H9 (cell line): ENCODE data around the gene ITPR3. TPM values are rescaled to one million over a fixed set of nuclear protein-coding genes. Genes with fewer than 3 reads are reported as not detected.

ENCODE experiments used
- DNase-seq: peaks from one replicate; pipeline ENCODE4 v3.0.0-alpha.2; 2017
- H2AFZ ChIP-seq: one replicate; pipeline ENCODE4 v1.6.1; 2013; ENCODE audit warnings: mild to moderate bottlenecking, low read length, control low read depth, moderate library complexity
- H2AK5ac ChIP-seq: 2 replicates; pipeline ENCODE4 v1.6.1; 2013; ENCODE audit warnings: low read length, control low read depth, mixed read lengths; ENCODE audit not compliant: insufficient read length
- H2BK120ac ChIP-seq: one replicate; pipeline ENCODE4 v1.6.1; 2013; ENCODE audit warnings: low read depth, mild to moderate bottlenecking, low read length, control low read depth, inconsistent platforms; ENCODE audit not compliant: poor library complexity, severe bottlenecking
- H2BK12ac ChIP-seq: 2 replicates; pipeline ENCODE4 v1.6.1; 2013; ENCODE audit warnings: low read length, control low read depth, mixed read lengths, low read depth; ENCODE audit not compliant: insufficient read length
- H2BK15ac ChIP-seq: 2 replicates; pipeline ENCODE4 v1.6.1; 2013; ENCODE audit warnings: low read depth, low read length, control low read depth
- H2BK20ac ChIP-seq: one replicate; pipeline ENCODE4 v1.6.1; 2013; ENCODE audit warnings: low read depth, mild to moderate bottlenecking, low read length, control low read depth, inconsistent platforms; ENCODE audit not compliant: poor library complexity, severe bottlenecking
- H2BK5ac ChIP-seq: 2 replicates; pipeline ENCODE4 v1.6.1; 2013; ENCODE audit warnings: low read length, control low read depth, mixed read lengths; ENCODE audit not compliant: insufficient read length
- H3K14ac ChIP-seq: 2 replicates; pipeline ENCODE4 v1.6.1; 2013; ENCODE audit warnings: low read length, control low read depth; ENCODE audit not compliant: insufficient read depth
- H3K18ac ChIP-seq: 2 replicates; pipeline ENCODE4 v1.6.1; 2013; ENCODE audit warnings: low read depth, mild to moderate bottlenecking, mixed read lengths, low read length, control low read depth; ENCODE audit not compliant: insufficient read length
- H3K23ac ChIP-seq: 2 replicates; pipeline ENCODE4 v1.6.1; 2013; ENCODE audit warnings: low read length, control low read depth, mixed read lengths, low read depth; ENCODE audit not compliant: insufficient read length
- H3K23me2 ChIP-seq: 2 replicates; pipeline ENCODE4 v1.6.1; 2013; ENCODE audit warnings: low read depth, mild to moderate bottlenecking, mixed read lengths, low read length, control low read depth; ENCODE audit not compliant: insufficient read length, poor library complexity, severe bottlenecking
- H3K27ac ChIP-seq: 2 replicates; pipeline ENCODE4 v1.5.1; 2013; ENCODE audit warnings: low read length, control low read depth, mixed read lengths, low read depth; ENCODE audit not compliant: insufficient read length
- H3K27me3 ChIP-seq: 2 replicates; pipeline ENCODE4 v1.6.1; 2013; ENCODE audit warnings: low read length, control low read depth, inconsistent platforms; ENCODE audit not compliant: insufficient read depth
- H3K4ac ChIP-seq: 2 replicates; pipeline ENCODE4 v1.6.1; 2013; ENCODE audit warnings: low read depth, mild to moderate bottlenecking, control low read depth, inconsistent platforms, low read length, moderate library complexity
- H3K4me1 ChIP-seq: 2 replicates; pipeline ENCODE4 v1.6.1; 2013; ENCODE audit warnings: low read length, control low read depth, inconsistent platforms; ENCODE audit not compliant: insufficient read depth
- H3K4me2 ChIP-seq: 2 replicates; pipeline ENCODE4 v1.6.1; 2013; ENCODE audit warnings: low read length, control low read depth, mixed read lengths; ENCODE audit not compliant: insufficient read length, insufficient read depth
- H3K56ac ChIP-seq: 2 replicates; pipeline ENCODE4 v1.6.1; 2013; ENCODE audit warnings: low read depth, mild to moderate bottlenecking, mixed read lengths, low read length, control low read depth; ENCODE audit not compliant: insufficient read length
- H3K79me1 ChIP-seq: 2 replicates; pipeline ENCODE4 v1.6.1; 2013; ENCODE audit warnings: low read depth, mild to moderate bottlenecking, moderate library complexity, low read length, control low read depth, inconsistent platforms; ENCODE audit not compliant: insufficient read depth, poor library complexity, severe bottlenecking
- H3K79me2 ChIP-seq: 2 replicates; pipeline ENCODE4 v1.6.1; 2013; ENCODE audit warnings: low read length, control low read depth, inconsistent platforms; ENCODE audit not compliant: insufficient read depth
- H3K9ac ChIP-seq: 2 replicates; pipeline ENCODE4 v1.6.1; 2013; ENCODE audit warnings: low read length, control low read depth, mixed read lengths; ENCODE audit not compliant: insufficient read length; ENCODE audit errors: extremely low read depth
- H3K9me3 ChIP-seq: one replicate; pipeline ENCODE4 v1.6.1; 2013; ENCODE audit warnings: low read depth, low read length, inconsistent platforms; ENCODE audit not compliant: control insufficient read depth
- H3T11ph ChIP-seq: one replicate; pipeline ENCODE4 v1.6.1; 2013; ENCODE audit warnings: mild to moderate bottlenecking, low read length, control low read depth, inconsistent platforms
- H4K20me1 ChIP-seq: one replicate; pipeline ENCODE4 v1.6.1; 2013; ENCODE audit not compliant: control insufficient read depth, insufficient read length, insufficient read depth
- H4K5ac ChIP-seq: 2 replicates; pipeline ENCODE4 v1.6.1; 2013; ENCODE audit warnings: low read depth, mild to moderate bottlenecking, mixed read lengths, low read length, control low read depth; ENCODE audit not compliant: insufficient read length
- H4K8ac ChIP-seq: replicated peaks from 2 replicates; pipeline ENCODE4 v1.6.1; 2013; ENCODE audit warnings: low read length, control low read depth, mixed read lengths, low read depth; ENCODE audit not compliant: insufficient read length
- H4K91ac ChIP-seq: 2 replicates; pipeline ENCODE4 v1.6.1; 2013; ENCODE audit warnings: low read depth, mild to moderate bottlenecking, moderate library complexity, mixed read lengths, low read length, control low read depth; ENCODE audit not compliant: insufficient read length
- H3K27ac Mint-ChIP-seq, 3 experiments: 2 replicates in 2 of 3; 3 replicates in 1 of 3; pipeline ENCODE4 v1.8.0; 2020 to 2021; ENCODE audit warnings: mixed read lengths in 3 of 3, mild to moderate bottlenecking in 1 of 3, moderate library complexity in 1 of 3
- H3K27me3 Mint-ChIP-seq: 2 replicates; pipeline ENCODE4 v1.8.0; 2021; ENCODE audit warnings: low read depth, mild to moderate bottlenecking, moderate library complexity, mixed read lengths
- H3K36me3 Mint-ChIP-seq, 3 experiments: 2 replicates in 2 of 3; 3 replicates in 1 of 3; pipeline ENCODE4 v1.8.0; 2020 to 2021; ENCODE audit warnings: low read depth in 3 of 3, mixed read lengths in 3 of 3; ENCODE audit not compliant: insufficient read depth in 1 of 3
- H3K4me1 Mint-ChIP-seq, 2 experiments: 2 replicates each; pipeline ENCODE4 v1.8.0; 2020; ENCODE audit warnings: mixed read lengths in 2 of 2
- H3K4me3 Mint-ChIP-seq, 2 experiments: 2 replicates in 1 of 2; 3 replicates in 1 of 2; pipeline ENCODE4 v1.8.0; 2020 to 2021; ENCODE audit warnings: mild to moderate bottlenecking in 2 of 2, mixed read lengths in 2 of 2, moderate library complexity in 1 of 2
- H3K9me3 Mint-ChIP-seq, 2 experiments: 2 replicates in 1 of 2; 3 replicates in 1 of 2; pipeline ENCODE4 v1.8.0; 2020; ENCODE audit warnings: mild to moderate bottlenecking in 2 of 2, mixed read lengths in 2 of 2, moderate library complexity in 1 of 2
- WGBS: extraction: QIAGEN DNeasy Blood & Tissue Kit; methylation state at CpG from one replicate; pipeline ENCODE4 v1.1.7; 2013; ENCODE audit warnings: missing lambda C conversion rate, low lambda C conversion rate, mixed read lengths; ENCODE audit not compliant: insufficient read length; ENCODE audit errors: extremely low coverage; 5-methylcytosine and 5-hydroxymethylcytosine counted together
- total RNA-seq: library from RNA; stranded (reverse); gene quantifications from 2 replicates; pipeline ENCODE4 v1.2.1, GENCODE V29; 2021
- TF ChIP-seq, protein P1 (sequence below): fragments of 200-600 bp; sonication (generic); conservative IDR thresholded peaks from 3 replicates; pipeline ENCODE4 v1.8.0; 2021; ENCODE audit warnings: antibody characterized with exemption, mild to moderate bottlenecking

ITPR3 gene
- total RNA-seq, 1 experiment from 2014 or later, result 40.3 TPM

DNA sequence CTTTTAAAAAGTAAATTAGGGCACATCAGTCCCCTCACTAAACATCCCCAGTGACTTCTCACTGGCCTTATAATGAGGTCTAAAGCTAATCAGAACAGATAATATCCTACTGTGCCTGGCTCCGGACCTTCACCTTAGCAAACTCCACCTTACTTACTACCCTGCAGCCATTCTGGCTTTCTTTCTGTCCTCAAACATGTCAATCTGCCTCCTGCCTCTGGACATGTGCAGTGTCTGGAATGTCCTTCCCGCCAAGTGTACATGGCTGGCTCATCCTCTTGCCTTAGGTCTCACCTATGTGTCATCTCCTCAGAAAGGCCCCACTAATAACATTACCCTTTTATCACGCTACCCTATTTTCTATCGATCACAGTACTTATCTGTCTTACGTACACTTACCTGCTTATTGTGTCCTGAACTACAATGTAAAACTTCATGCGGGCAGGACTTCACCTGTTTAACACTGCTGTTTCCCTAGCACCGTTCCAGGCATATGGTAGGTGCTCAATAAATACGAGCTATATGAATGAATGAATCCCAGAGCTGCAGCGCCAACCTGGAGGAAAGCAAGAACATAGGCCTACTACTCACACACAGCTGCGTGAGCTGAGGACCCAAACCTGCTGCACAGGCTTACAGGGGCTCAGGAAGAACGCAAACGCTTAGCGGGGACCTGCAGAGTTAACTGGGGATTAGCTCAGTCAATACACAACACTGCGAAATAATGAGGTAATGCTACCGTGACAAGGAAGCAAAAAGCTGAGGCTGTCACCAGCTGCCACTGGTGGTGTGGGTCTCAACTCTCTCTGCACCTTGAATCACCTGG is 89.4 kb downstream of the ITPR3 start:
- H3K23me2 ChIP-seq, result peaks cover 5% of the 10 kb centered on the region
- H3K18ac ChIP-seq, result no peak overlapping the region
- H4K91ac ChIP-seq, result no peak overlapping the region
- no peak overlapping the region for H2BK5ac ChIP-seq
- TF ChIP-seq, protein P1, sequence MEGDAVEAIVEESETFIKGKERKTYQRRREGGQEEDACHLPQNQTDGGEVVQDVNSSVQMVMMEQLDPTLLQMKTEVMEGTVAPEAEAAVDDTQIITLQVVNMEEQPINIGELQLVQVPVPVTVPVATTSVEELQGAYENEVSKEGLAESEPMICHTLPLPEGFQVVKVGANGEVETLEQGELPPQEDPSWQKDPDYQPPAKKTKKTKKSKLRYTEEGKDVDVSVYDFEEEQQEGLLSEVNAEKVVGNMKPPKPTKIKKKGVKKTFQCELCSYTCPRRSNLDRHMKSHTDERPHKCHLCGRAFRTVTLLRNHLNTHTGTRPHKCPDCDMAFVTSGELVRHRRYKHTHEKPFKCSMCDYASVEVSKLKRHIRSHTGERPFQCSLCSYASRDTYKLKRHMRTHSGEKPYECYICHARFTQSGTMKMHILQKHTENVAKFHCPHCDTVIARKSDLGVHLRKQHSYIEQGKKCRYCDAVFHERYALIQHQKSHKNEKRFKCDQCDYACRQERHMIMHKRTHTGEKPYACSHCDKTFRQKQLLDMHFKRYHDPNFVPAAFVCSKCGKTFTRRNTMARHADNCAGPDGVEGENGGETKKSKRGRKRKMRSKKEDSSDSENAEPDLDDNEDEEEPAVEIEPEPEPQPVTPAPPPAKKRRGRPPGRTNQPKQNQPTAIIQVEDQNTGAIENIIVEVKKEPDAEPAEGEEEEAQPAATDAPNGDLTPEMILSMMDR, result no peak
- Mint-ChIP-seq H3K4me3 (peak overlapping the region; percentile 89 to 92), H3K36me3 (peaks cover 22 to 49% (median 43%) of the 10 kb centered on the region in 3 experiments; a peak in 6 of 7 replicates), H3K27ac (peak overlapping the region in 1 of 3 experiments; percentile 100; a peak in 3 of 7 replicates), H3K4me1 (peaks cover 37 to 49% of the 10 kb centered on the region in 2 experiments), H3K27me3 (no peaks in the 10 kb centered on the region; the same call in none of the 2 replicates), H3K9me3 (no peaks in the 10 kb centered on the region)
- H2BK120ac ChIP-seq, result no peak overlapping the region
- no peak overlapping the region for H3K56ac ChIP-seq
- H3K14ac ChIP-seq, result no peak overlapping the region
- no peaks in the 10 kb centered on the region for H3K27me3 ChIP-seq
- WGBS, result 100% methylated on average over 3 of the region's 15 CpGs
- H4K5ac ChIP-seq, result no peak overlapping the region
- no peak overlapping the region for H2AK5ac ChIP-seq
- H2BK20ac ChIP-seq, result no peak overlapping the region
- H3K4ac ChIP-seq, result no peak overlapping the region
- H3K9ac ChIP-seq, result peak overlapping the region; percentile 92
- H3K27ac ChIP-seq, result no peak overlapping the region
- no peak for DNase-seq
- peaks cover 7% of the 10 kb centered on the region for H3K79me1 ChIP-seq
- no peak overlapping the region for H4K8ac ChIP-seq
- no peak overlapping the region for H3T11ph ChIP-seq
- H4K20me1 ChIP-seq, result no peaks in the 10 kb centered on the region
- no peak overlapping the region for H3K23ac ChIP-seq
- H2BK15ac ChIP-seq, result no peak overlapping the region
- H3K4me2 ChIP-seq, result peak overlapping the region; percentile 57
- H3K4me1 ChIP-seq, result peaks cover 10% of the 10 kb centered on the region; the same call in 1 of the 2 replicates
- H3K9me3 ChIP-seq, result no peaks in the 10 kb centered on the region
- no peak overlapping the region for H2BK12ac ChIP-seq
- peaks cover 2% of the 10 kb centered on the region; the same call in 1 of the 2 replicates for H3K79me2 ChIP-seq
- no peak overlapping the region for H2AFZ ChIP-seq
